Endodermal cell (in vitro differentiated cells): ENCODE measurements around the gene VSIG10L. TPM values are rescaled to one million over a fixed set of nuclear protein-coding genes. Genes with fewer than 3 reads are reported as not detected.

Experiments
- DNase-seq: peaks from one replicate; pipeline ENCODE4 v3.0.0-alpha.2; 2017
- H3K27ac ChIP-seq: 2 replicates; pipeline ENCODE4 v1.5.1; 2013; ENCODE audit warnings: mild to moderate bottlenecking, low read depth, low read length, moderate library complexity
- H3K27me3 ChIP-seq: 2 replicates; pipeline ENCODE4 v1.6.1; 2013; ENCODE audit warnings: mild to moderate bottlenecking, low read length, moderate library complexity; ENCODE audit not compliant: insufficient read depth, control insufficient read depth, poor library complexity, severe bottlenecking
- H3K36me3 ChIP-seq: 2 replicates; pipeline ENCODE4 v1.7.0; 2013; ENCODE audit warnings: mild to moderate bottlenecking, low read length, moderate library complexity; ENCODE audit not compliant: control insufficient read depth, insufficient read depth
- H3K4me1 ChIP-seq: one replicate; pipeline ENCODE4 v1.7.0; 2013; ENCODE audit warnings: low read length; ENCODE audit not compliant: control insufficient read depth, insufficient read depth
- H3K4me3 ChIP-seq: 2 replicates; pipeline ENCODE4 v1.5.1; 2013; ENCODE audit warnings: mild to moderate bottlenecking, low read length, moderate library complexity
- H3K9ac ChIP-seq: 2 replicates; pipeline ENCODE4 v1.6.1; 2013; ENCODE audit warnings: mild to moderate bottlenecking, low read length, moderate library complexity; ENCODE audit not compliant: poor library complexity, severe bottlenecking; ENCODE audit errors: extremely low read depth
- H3K9me3 ChIP-seq: 2 replicates; pipeline ENCODE4 v1.6.1; 2013; ENCODE audit warnings: mild to moderate bottlenecking, low read length, moderate library complexity; ENCODE audit not compliant: control insufficient read depth
- H3K27ac Mint-ChIP-seq: 2 replicates; pipeline ENCODE4 v1.8.0; 2020; ENCODE audit warnings: mixed read lengths
- H3K27me3 Mint-ChIP-seq: 2 replicates; pipeline ENCODE4 v1.8.0; 2021; ENCODE audit warnings: mild to moderate bottlenecking, mixed read lengths; ENCODE audit not compliant: insufficient read depth
- H3K36me3 Mint-ChIP-seq: 2 replicates; pipeline ENCODE4 v1.8.0; 2020; ENCODE audit warnings: low read depth, mixed read lengths
- H3K4me1 Mint-ChIP-seq: 2 replicates; pipeline ENCODE4 v1.8.0; 2020; ENCODE audit warnings: mixed read lengths
- H3K4me3 Mint-ChIP-seq: 2 replicates; pipeline ENCODE4 v1.8.0; 2020; ENCODE audit warnings: mild to moderate bottlenecking, moderate library complexity, mixed read lengths
- H3K9me3 Mint-ChIP-seq: 2 replicates; pipeline ENCODE4 v1.8.0; 2020; ENCODE audit warnings: mild to moderate bottlenecking, mixed read lengths
- WGBS, 2 experiments: methylation state at CpG; one replicate each; pipeline versions ENCODE4 v1.1.5 to v1.1.7; 2013; ENCODE audit warnings: missing lambda C conversion rate in 2 of 2, mixed read lengths in 1 of 2; ENCODE audit not compliant: insufficient coverage in 1 of 2, insufficient read length in 1 of 2; 5-methylcytosine and 5-hydroxymethylcytosine counted together
- total RNA-seq, 2 donors: library from RNA; stranded (reverse); fragmentation: NEBNext Ultra II Directional in 1 of 2; extraction: Animal tissue kit (Norgen Biotek cat#: 25700) in 1 of 2; gene quantifications; 2 replicates in 1 of 2; 3 replicates in 1 of 2; pipeline ENCODE4 v1.2.1, GENCODE V29; 2021
- TF ChIP-seq, protein P1 (sequence below): fragments of 200-600 bp; sonication (generic); conservative IDR thresholded peaks from 2 replicates; pipeline ENCODE4 v1.5.0; 2021; ENCODE audit warnings: antibody characterized with exemption, mild to moderate bottlenecking

VSIG10L gene
- total RNA-seq, 2 donors from 2014 or later, result 6.4 to 11.5 TPM

DNA sequence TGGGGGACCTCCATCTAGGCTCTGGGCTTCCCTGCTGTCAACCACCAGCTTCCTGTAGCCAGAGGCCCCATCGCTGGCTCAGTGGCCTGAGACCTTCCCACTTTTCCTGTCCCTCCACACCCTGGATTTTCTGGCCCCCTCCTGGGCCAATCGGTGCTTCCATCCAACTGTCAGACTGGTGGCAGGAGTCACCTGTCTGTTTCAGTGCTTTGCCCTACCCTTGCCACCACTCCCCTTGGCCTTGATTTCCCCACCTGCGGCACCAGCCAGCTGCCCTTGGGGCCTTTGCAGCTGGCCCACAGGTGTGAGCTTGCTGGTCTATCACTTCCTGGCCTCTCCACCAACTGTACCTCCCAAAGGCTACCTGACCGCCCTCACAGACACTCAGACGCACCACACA lies 12.5 kb downstream of the VSIG10L start:
- Histone ChIP-seq H3K27ac (no peak overlapping the region), H3K4me1 (no peaks in the 10 kb centered on the region), H3K27me3 (no peaks in the 10 kb centered on the region), H3K4me3 (no peak overlapping the region), H3K9ac (no peak overlapping the region), H3K9me3 (no peaks in the 10 kb centered on the region), H3K36me3 (peaks cover 21% of the 10 kb centered on the region)
- Mint-ChIP-seq H3K27me3 (no peaks in the 10 kb centered on the region), H3K27ac (no peak overlapping the region), H3K36me3 (peaks cover 52% of the 10 kb centered on the region), H3K9me3 (peaks cover 3% of the 10 kb centered on the region), H3K4me3 (no peak overlapping the region), H3K4me1 (peaks cover 2% of the 10 kb centered on the region)
- DNase-seq, result peak; percentile 42
- WGBS, 2 experiments, result 93 to 100% methylated on average over 1 to 5 of the region's 5 CpGs
- TF ChIP-seq, protein P1, sequence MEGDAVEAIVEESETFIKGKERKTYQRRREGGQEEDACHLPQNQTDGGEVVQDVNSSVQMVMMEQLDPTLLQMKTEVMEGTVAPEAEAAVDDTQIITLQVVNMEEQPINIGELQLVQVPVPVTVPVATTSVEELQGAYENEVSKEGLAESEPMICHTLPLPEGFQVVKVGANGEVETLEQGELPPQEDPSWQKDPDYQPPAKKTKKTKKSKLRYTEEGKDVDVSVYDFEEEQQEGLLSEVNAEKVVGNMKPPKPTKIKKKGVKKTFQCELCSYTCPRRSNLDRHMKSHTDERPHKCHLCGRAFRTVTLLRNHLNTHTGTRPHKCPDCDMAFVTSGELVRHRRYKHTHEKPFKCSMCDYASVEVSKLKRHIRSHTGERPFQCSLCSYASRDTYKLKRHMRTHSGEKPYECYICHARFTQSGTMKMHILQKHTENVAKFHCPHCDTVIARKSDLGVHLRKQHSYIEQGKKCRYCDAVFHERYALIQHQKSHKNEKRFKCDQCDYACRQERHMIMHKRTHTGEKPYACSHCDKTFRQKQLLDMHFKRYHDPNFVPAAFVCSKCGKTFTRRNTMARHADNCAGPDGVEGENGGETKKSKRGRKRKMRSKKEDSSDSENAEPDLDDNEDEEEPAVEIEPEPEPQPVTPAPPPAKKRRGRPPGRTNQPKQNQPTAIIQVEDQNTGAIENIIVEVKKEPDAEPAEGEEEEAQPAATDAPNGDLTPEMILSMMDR, result no peak

GRCh38 chr19:51327066-51328001 lies 14.6 kb downstream of the VSIG10L start:
- peaks cover 2% of the 10 kb centered on the region for H3K4me1 Mint-ChIP-seq
- peaks cover 51% of the 10 kb centered on the region for H3K36me3 Mint-ChIP-seq
- Histone ChIP-seq H3K36me3 (peaks cover 19% of the 10 kb centered on the region), H3K4me3 (no peak overlapping the region), H3K9me3 (no peaks in the 10 kb centered on the region), H3K27ac (no peak overlapping the region), H3K9ac (no peak overlapping the region), H3K27me3 (no peaks in the 10 kb centered on the region), H3K4me1 (no peaks in the 10 kb centered on the region)
- DNase-seq, result peak; percentile 95
- WGBS, 2 experiments, result 68 to 70% methylated on average over 37 to 75 of the region's 75 CpGs
- H3K27me3 Mint-ChIP-seq, result peaks cover 2% of the 10 kb centered on the region
- H3K27ac Mint-ChIP-seq, result peak overlapping the region; percentile 23
- peak overlapping the region; percentile 36 for H3K4me3 Mint-ChIP-seq
- TF ChIP-seq, protein P1, result peak; percentile 63
- peaks cover 3% of the 10 kb centered on the region for H3K9me3 Mint-ChIP-seq

GRCh38 chr19:51326216-51327065 lies 15.5 kb downstream of the VSIG10L start:
- TF ChIP-seq, protein P1, result no peak
- Mint-ChIP-seq H3K27ac (no peak overlapping the region), H3K36me3 (peaks cover 42% of the 10 kb centered on the region), H3K27me3 (peaks cover 2% of the 10 kb centered on the region), H3K4me3 (peak overlapping the region; percentile 36), H3K4me1 (peaks cover 2% of the 10 kb centered on the region), H3K9me3 (peaks cover 1% of the 10 kb centered on the region)
- H3K27ac ChIP-seq, result no peak overlapping the region
- no peaks in the 10 kb centered on the region for H3K27me3 ChIP-seq
- 75 to 89% methylated on average over 7 to 34 of the region's 36 CpGs for WGBS, 2 experiments
- no peak overlapping the region for H3K4me3 ChIP-seq
- H3K9me3 ChIP-seq, result no peaks in the 10 kb centered on the region
- peak; percentile 30 for DNase-seq
- no peak overlapping the region for H3K9ac ChIP-seq
- peaks cover 12% of the 10 kb centered on the region for H3K36me3 ChIP-seq
- H3K4me1 ChIP-seq, result no peaks in the 10 kb centered on the region
